GM18526 (cell line): ENCODE measurements around the gene SLC41A3.

Source experiments
- POLR2A ChIP-seq: IDR thresholded peaks from 3 replicates; pipeline ENCODE4 v1.6.1; 2011; ENCODE audit not compliant: insufficient read length; ENCODE audit errors: extremely low read depth

Gene SLC41A3

DNA sequence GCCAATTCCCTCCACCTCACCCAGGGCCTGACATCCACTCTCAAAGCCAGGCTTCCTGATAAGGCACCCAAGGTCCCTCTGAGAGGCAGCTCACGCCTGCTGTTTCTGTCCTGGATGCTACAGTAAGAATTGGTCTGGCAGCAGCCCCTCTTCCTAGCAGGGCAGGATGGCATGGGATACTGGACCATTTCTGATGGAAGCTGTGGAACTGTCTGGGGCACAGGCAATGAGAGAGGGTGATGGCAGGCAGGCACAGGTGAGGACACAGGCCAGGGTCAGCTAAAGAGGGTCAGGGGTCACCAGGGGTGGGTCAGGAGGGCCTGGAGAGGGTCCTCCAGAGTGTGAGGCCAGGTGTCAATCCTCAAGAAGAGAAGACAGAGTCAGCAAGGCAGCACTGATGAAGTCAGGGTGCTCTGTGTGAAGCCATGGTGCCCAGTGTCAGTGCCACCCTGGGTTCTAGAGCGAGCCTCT, 41.9 kb upstream of the SLC41A3 start:
- TF ChIP-seq POLR2A = no peak

DNA sequence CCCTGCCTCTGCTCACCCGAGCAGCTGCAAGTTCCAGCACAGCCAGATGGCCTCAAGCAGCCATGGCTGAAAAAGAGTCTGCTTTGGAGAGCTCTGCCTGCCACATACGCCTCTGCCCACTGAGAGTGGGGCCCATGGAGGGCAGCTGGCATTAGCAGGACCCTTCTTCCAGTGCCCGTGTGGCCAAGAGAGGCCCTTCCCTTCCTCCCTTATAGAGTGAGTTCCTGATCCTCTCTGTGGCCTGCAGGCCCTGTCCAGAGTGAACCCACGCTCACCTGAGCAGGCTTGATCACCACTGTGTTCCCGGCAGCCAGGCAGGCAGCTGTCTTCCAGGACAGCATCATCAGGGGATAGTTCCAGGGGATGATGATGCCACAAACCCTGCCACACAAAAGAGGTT, 41.4 kb upstream of the SLC41A3 start:
- TF ChIP-seq POLR2A = no peak

DNA sequence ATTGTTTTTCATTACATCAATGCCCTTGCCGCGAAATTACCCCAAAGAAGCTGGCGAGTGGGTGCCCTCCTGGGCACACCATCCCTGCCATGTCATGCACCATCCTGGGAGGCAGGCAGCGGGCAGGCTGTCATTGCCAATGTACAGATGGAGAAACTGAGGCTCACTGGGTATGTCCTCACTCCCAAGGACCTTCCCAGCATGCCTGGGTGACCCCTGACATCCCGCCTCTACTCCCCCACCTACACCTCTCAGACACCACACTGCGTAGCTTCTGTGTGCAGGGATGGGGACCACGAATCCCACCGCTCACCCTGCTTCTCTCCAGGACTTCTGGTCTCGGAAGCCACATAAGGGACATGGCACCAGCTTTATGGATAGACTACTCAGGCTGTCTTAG, 41.0 kb upstream of the SLC41A3 start:
- no peak for TF ChIP-seq POLR2A

DNA sequence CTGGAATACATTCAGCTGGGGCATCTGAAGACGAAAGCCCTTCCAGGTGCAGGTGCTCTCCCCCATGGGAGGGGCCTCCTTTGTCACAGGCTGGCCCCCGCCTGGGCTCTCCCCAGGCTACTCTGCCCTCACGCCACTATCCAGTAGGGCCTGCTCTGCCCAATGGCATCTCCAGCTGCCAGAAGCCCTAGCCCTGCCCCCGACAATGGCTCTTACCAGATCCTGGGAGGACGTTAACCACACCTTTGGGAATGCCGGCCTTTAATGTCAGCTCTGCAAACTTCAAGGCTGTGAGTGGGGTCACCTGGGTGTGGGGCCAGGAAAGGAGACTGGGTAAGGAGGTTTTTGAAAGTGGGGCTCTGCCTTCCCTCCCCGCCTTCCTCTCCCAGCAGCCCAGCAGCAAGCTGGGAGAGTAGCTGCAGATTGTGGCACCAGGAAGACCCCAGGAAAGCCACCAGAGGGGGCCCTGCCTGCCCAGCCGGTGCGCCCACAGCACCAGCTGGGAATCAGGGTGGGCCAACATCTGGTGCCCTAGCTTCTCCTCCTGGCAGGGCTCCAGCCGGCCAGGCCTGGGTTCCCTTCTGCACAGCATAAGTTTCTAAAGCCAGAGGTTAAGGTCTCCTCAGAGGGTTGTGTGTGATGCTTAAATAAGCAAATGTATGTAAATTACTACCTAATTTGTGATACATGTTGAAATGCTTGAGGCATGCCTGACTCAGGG, 40.4 kb upstream of the SLC41A3 start:
- no peak for TF ChIP-seq POLR2A

DNA sequence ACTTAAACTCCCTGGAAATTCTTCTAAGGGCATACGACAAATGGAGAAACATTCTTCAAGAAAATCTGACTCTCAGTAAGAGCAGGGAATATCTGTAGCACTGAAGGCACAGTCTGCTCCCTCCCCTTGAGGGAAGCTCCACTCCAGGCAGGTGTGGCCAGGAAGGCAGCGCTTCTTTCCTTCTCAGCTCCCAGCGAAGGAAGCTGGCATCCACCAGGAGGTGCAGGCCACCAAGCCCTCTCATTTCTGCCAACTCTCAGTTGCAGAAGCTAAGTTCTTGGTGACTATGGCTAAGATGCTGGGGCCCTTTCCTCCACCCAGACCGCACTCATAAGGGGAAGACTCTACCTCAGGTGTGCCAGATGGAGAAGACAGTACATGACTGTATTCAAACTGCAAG, 37.7 kb upstream of the SLC41A3 start:
- no peak for TF ChIP-seq POLR2A

DNA sequence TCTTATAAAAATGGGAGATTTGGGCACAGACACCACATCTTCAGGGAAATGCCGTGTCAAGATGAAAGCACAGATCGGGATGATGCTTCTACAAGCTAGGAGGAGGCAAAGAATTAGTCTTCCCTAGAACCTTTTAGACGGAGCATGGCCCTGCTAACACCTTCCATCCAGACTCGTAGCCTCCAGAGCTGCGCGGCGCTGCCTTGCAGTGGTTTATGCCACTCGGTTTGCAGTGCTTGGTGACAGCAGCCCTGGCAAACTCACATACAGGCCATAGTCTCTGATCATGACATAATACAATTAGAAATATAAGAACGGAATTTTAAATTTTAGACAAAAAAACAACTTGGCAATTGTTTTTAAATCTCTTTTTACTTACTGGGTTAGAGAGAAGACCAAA, 37.1 kb upstream of the SLC41A3 start:
- TF ChIP-seq POLR2A = no peak

DNA sequence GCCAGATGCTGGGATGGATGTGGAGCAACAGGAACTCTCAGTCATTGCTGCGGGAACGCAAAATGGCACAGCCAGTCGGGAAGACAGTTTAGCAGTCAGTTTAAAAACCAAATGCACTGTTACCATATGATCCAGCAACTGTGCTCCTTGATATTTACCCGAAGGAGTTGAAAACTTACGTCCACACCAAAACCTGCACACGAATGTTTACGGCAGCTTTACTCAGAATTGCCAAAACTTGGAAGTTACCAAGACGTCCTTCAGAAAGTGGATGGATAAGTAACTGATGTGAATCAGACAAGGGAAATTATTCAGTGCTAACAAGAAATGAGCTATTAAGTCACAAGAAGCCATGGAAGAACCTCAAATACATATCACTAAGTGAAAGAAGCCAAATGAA, 36.1 kb upstream of the SLC41A3 start:
- no peak for TF ChIP-seq POLR2A

DNA sequence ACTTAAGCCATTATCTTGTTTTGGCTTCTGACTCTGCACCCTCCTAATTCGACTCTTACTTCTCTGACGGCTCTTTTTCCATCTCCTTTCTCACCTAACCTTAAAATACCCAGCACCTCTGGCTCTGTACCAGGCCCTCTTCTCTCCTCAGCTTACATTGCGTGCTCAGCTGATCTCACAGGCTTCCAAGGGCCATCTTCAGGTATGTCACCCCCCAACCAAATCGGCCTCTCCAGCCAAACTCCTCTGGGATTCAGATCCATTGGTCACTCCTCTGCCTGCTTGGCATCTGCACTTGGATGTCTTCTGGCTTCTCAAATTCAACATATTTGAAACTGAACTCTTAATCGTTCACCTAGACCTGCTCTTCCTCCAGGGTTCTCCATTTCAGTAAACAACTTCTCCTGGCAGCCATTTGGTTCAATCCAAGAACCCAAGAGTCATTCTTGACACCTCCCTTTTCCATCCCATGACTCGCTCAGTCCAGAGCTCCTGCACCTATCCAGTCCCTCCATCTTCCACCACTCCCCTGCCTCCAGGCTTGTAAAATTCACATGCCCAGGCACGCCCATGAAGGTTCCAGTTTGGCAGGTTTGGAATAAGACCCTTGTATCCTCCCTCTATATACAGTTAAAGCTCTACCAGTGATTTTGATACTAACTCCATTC, 35.2 kb upstream of the SLC41A3 start:
- TF ChIP-seq POLR2A = no peak

DNA sequence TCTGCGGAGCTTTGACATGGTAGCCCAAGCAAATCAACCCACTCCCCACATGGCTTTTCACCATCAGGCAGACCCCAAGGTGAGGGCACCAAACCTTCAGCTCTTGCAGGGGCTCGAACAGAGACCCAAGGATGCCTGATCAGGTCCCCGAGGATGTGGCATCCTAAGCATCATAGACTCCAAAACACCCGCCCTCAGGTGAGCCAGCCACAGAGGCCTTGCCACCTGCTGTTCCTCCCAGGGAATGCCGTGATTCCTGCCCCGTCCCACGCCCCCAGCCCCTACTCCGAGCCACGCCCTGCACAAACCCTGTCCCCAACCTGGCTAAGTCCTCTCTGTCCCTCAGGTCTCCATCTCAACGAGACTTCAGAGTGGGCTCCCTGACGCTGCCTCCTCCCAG, 34.7 kb upstream of the SLC41A3 start:
- no peak for TF ChIP-seq POLR2A

DNA sequence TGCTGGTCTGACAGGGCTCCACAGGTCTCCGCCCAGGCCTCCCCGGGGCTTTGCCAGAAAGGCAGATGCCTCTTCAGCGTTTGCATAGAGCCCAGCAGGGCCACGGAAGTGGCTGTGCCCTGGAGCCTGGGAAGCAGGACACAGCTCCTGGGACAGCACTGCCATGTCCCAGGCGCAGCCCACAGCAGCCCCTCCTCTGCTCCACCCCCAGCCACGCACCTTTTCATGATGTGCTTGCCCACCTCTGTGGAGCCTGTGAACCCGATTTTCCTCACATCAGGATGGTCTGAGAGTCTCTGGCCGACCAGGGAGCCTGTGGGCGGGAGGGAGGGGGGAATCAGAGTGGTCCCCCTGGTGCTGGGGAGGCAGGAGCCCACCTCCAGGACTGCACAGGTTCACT, 33.9 kb upstream of the SLC41A3 start:
- no peak for TF ChIP-seq POLR2A

DNA sequence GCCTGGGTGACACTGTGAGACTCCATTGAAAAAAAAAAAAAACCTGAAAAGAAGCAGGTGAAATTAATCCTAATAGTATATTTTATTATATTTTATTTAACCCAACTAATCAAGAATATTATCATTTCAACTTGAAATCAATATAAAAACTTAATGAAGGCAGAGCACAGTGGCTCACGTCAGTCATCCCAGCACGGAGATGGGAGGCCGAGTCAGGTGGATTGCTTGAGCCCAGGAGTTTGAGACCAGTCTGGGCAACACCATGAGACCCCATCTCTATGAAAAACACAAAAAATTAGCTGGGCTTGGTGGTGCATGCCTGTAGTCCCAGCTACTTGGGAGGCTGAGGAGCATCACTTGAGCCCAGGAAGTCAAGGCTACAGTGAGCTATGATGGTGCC, 33.3 kb upstream of the SLC41A3 start:
- TF ChIP-seq POLR2A = no peak

DNA sequence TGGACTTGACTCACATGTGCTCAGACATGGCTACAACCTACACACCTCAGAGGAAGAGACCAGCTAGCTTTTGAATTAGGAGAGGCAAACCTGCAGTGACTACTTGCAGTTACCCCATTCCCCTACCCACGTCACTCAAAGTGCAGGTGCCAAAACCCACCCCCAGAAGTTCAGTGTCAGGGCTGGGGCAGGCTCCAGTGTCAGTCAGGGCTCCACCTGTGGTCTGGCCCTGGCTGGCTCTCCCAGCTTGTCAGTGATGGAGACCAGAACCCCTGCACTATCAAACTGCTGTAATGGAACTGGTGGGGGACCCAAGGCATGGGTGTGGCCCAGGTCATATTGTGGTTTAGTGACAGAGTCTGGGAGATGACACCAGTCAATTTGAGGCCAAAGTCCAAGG, 32.6 kb upstream of the SLC41A3 start:
- no peak for TF ChIP-seq POLR2A

DNA sequence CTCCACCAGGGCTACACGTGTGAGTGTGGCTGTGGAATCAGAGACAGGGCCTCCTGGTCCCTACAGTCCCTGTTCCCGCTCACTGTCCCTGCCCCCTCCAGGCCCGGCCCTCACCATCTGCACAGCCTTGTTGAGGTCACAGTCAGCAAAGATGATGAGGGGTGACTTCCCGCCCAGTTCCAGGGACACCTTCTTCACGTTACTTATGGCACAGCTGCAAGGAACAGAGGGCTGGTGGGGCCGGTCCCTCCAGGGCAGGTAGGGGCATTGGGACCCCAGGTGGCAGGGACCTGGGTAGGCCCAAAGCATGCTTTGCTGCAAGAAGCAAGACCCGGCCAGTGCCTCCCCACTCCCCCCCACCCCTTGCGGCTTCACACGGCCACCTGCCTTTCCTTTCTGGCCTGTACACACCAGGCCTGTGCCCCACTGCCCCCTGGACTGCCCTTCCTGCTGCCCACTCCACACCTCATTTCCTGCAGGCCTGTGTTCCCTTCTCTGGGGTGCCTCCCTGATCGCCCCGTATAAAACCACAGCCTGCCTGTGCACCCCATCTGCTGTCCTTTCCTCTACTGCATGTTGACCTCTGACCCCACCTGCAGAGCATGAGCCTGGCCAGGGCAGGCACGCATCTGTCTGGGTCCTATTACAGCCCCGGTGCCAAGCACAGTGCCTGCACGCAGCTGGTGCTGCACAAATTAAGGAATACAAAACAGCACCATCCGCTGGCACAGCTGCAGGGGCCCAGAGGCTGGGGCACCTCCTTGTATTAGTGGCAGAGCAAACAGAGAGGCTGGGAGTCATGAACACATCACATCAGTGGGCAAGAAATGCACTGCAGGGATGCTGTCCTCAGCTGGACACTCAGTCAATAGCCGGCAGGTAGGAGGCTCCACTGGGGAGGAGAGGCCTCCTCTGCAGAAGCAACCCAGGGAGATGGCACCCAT, 30.8 kb upstream of the SLC41A3 start:
- no peak for TF ChIP-seq POLR2A

DNA sequence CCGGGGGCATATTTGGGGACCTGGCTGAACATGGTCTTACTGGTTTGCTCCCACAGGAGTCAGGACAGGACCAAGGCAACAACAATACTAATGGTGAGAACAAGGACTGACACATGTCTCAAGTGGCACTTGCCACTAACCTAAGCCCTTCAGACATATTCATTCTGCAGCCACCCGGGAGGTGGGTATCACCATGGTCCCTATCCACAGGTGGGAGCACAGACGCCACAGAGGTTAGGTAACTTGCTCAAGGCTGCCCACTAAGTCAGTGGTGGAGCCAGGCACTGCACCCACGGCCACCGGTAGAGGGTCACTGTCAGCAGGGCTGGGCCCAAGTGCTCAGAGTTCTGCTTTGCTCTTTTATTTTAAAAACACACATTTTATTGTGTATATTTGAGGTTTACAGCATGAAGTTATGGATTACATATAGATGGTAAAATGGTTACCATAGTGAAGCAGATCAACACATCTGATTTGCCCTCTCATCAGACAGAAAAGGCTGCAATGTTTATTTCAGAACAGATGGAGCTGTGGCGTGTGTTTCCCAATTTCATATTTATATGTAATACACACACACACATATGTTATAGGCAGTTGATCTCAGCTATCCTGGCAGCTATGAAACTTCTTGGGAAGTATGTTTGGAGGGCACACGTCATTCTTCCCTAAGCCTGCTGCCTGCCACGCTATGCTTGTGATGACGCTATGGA, 30.0 kb upstream of the SLC41A3 start:
- TF ChIP-seq POLR2A = no peak

DNA sequence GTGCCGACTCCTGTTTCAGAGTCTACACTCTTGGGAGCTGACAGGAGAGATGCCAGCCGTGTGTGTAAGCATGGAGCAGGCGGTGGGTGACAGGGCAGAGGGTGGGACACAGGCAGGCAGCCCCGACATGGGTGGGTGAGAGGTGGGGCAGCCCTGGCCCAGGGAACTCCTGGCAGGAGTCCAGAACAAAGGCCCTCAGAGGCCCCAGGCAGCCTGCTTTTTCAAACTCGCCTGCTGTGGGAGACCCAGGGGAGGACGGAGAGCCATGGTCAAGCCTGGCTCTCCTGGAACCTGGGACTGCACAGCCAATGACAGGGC, 29.3 kb upstream of the SLC41A3 start:
- TF ChIP-seq POLR2A = no peak
